GM12873 (cell line): ENCODE data around the gene MUTYH.

Experiments used
- CTCF ChIP-seq: IDR thresholded peaks from 2 replicates; pipeline ENCODE4 v1.5.1; 2012; ENCODE audit warnings: low read depth, mild to moderate bottlenecking, moderate library complexity, low read length, control low read depth; ENCODE audit not compliant: insufficient read depth; ENCODE audit errors: missing control alignments

MUTYH gene

GRCh38 chr1:45339789-45340558, at the start of gene MUTYH, which contains the start of gene TOE1:
TSS of gene MUTYH (minus strand) at chr1:45340440. CDS start at chr1:45334505, 5,935 bp downstream.
TSS of gene TOE1 (plus strand) at chr1:45340170. CDS start at chr1:45340253, 83 bp downstream.
- no peak for TF ChIP-seq CTCF

GRCh38 chr1:45386219-45386618, 46.0 kb upstream of the MUTYH start:
- TF ChIP-seq CTCF: no peak

- no peak for TF ChIP-seq CTCF
Measured at GRCh38 chr1:45385302-45385701, 45.1 kb upstream of the MUTYH start.

GRCh38 chr1:45383191-45383590, 43.0 kb upstream of the MUTYH start:
- TF ChIP-seq CTCF: no peak

GRCh38 chr1:45381243-45381642, 41.0 kb upstream of the MUTYH start:
- no peak for TF ChIP-seq CTCF

- TF ChIP-seq CTCF: no peak
Measured at GRCh38 chr1:45380730-45381129, 40.5 kb upstream of the MUTYH start.

GRCh38 chr1:45380125-45380524, 39.9 kb upstream of the MUTYH start:
- no peak for TF ChIP-seq CTCF
